NCI-H345 treated with DMSO at 0.1 percent for 48 hours (cell line): ENCODE results near the gene SCTR.

Experiments used
- DNase-seq: peaks from one replicate; lab custom pipeline; 2025; ENCODE audit not compliant: unreplicated experiment; lab: John Stamatoyannopoulos, UW

SCTR gene

GRCh38 chr2:119523952-119524694 is at the start of gene SCTR:
TSS of gene SCTR (minus strand) at chr2:119524483. CDS start at chr2:119524226, 257 bp downstream.
- DNase-seq, result peak; percentile 20

- no peak for DNase-seq
These were observed 43.0 kb upstream of the SCTR start for GRCh38 chr2:119567292-119567691.

- no peak for DNase-seq
These were observed 41.2 kb upstream of the SCTR start for GRCh38 chr2:119565481-119565880.

- no peak for DNase-seq
These were observed 29.5 kb upstream of the SCTR start for GRCh38 chr2:119553687-119554344.

GRCh38 chr2:119552902-119553301 is 28.6 kb upstream of the SCTR start:
- no peak for DNase-seq

- DNase-seq, result no peak
These were observed 26.6 kb upstream of the SCTR start for GRCh38 chr2:119550856-119551255.

GRCh38 chr2:119550346-119550745 is 26.1 kb upstream of the SCTR start:
- DNase-seq, result no peak

GRCh38 chr2:119549241-119549640 is 25.0 kb upstream of the SCTR start:
- no peak for DNase-seq

GRCh38 chr2:119548516-119549120 is 24.3 kb upstream of the SCTR start:
- DNase-seq, result no peak

- no peak for DNase-seq
These were observed 22.1 kb upstream of the SCTR start for GRCh38 chr2:119546447-119546767.

- no peak for DNase-seq
These were observed 21.6 kb upstream of the SCTR start for GRCh38 chr2:119545754-119546446.

- no peak for DNase-seq
These were observed 20.7 kb upstream of the SCTR start for GRCh38 chr2:119544939-119545475.

- DNase-seq, result peak; percentile 65
These were observed 20.0 kb upstream of the SCTR start, which contains the start of gene CFAP221 for GRCh38 chr2:119544075-119544938. TSS of gene CFAP221 (plus strand) at chr2:119544449. CDS start at chr2:119546132, 1,683 bp downstream.

- no peak for DNase-seq
These were observed 17.2 kb upstream of the SCTR start for GRCh38 chr2:119541476-119541875.

GRCh38 chr2:119537792-119538191 is 13.5 kb upstream of the SCTR start:
- no peak for DNase-seq

- DNase-seq, result no peak
These were observed 12.4 kb upstream of the SCTR start for GRCh38 chr2:119536707-119537106.

GRCh38 chr2:119536211-119536610 is 11.9 kb upstream of the SCTR start:
- no peak for DNase-seq

GRCh38 chr2:119533560-119533959 is 9.3 kb upstream of the SCTR start:
- DNase-seq, result no peak

GRCh38 chr2:119531292-119531691 is 7.0 kb upstream of the SCTR start:
- no peak for DNase-seq

- no peak for DNase-seq
These were observed 3.7 kb upstream of the SCTR start for GRCh38 chr2:119527999-119528398.
